Activated CD4-positive, alpha-beta T cell treated with anti-CD3 and anti-CD28 coated beads, Interleukin-10, Interleukin-2, amounts not matched to agents 100 ng/mL and 50 ng/mL, durations not matched to agents 16 hours and 8 hours (primary cell): ENCODE data around the gene SCFD2.
"Not testable (repeated sequence)": the region's sequence is repeated elsewhere in the genome, so short reads cannot be mapped to it uniquely, and the experiment has no call there.

Source experiments
- DNase-seq: peaks from one replicate; pipeline ENCODE4 v3.0.0-alpha.2; 2020

Gene SCFD2

DNA sequence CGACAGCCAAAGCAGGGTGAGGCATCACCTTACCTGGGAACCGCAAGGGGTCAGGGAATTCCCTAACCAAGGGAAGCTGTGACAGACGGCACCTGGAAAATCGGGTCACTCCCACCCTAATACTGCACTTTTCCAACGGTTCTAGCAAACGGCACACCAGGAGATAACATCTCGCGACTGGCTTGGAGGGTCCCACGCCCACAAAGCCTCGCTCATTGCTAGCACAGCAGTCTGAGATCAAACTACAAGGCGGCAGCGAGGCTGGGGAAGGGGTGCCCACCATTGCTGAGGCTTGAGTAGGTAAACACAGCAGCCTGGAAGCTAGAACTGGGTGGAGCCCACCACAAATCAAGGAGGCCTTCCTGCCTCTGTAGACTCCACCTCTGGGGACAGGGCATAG is 25.7 kb downstream of the SCFD2 start:
- not testable (repeated sequence) for DNase-seq

DNA sequence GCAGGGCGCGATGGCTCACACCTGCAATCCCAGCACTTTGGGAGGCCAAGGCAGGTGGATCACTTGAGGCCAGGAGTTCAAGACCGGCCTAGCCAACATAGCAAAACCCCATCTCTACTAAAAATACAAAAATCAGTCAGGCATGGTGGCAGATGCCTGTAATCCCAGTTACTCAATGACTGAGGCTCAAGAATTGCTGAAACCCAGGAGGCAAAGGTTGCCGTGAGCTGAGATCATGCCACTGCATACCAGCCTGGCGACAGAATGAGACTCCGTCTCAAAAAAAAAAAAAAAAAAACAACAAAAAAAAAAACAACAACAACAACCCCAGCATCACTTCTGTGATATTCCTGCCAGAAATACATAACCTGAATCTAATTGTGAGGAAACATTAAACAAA is 30.9 kb downstream of the SCFD2 start:
- not testable (repeated sequence) for DNase-seq

DNA sequence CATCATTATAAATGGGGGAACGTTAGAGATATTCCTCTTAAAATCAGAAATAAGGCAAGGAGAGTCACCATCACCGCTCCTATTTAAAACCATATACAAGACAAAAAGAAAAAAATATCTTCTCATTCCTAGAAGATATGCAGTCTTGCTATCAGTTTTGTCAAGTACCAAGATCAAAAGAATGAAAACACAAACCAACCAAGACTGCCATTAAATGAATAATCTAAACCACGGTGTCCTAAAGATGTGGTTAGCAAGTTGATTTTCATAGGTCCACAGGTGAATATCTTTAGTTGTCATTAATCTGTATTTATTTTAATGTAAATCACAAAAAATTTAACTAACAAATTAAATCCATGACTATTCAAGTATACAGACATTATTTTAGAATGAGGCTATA is 39.3 kb downstream of the SCFD2 start:
- peak; percentile 4 for DNase-seq

DNA sequence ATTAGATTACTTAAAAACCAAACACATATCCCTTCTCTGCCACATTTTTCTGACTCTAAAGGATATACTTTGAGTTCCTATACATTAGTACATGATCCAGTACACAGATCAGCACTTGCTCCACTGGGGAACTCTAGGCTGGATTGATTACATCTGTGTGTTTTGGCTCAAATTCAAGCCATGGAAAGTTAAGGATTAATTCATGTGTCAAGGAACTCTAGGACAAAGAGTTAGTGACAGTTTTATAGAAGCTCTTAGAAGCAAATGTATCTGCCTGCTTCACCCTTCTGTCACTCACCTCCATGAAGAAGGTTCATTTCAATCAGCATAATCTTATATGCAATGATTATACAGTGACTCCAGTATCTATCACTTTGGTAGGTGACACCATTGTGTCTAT is 43.2 kb downstream of the SCFD2 start:
- DNase-seq: no peak

DNA sequence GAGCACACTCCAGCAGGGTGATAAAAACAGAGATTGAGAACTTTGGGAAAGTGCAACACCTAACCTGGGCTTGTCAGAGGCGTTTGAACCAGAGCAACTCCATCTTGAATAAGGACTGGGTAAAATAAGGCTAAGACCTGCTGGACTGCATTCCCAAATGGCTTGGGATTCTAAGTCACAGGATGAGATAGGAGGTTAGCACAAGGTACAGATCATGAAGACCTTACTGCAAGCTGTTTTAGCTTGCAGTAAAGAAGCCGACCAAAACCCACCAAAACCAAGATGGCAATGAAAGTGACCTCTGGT is 43.9 kb downstream of the SCFD2 start:
- no peak for DNase-seq

DNA sequence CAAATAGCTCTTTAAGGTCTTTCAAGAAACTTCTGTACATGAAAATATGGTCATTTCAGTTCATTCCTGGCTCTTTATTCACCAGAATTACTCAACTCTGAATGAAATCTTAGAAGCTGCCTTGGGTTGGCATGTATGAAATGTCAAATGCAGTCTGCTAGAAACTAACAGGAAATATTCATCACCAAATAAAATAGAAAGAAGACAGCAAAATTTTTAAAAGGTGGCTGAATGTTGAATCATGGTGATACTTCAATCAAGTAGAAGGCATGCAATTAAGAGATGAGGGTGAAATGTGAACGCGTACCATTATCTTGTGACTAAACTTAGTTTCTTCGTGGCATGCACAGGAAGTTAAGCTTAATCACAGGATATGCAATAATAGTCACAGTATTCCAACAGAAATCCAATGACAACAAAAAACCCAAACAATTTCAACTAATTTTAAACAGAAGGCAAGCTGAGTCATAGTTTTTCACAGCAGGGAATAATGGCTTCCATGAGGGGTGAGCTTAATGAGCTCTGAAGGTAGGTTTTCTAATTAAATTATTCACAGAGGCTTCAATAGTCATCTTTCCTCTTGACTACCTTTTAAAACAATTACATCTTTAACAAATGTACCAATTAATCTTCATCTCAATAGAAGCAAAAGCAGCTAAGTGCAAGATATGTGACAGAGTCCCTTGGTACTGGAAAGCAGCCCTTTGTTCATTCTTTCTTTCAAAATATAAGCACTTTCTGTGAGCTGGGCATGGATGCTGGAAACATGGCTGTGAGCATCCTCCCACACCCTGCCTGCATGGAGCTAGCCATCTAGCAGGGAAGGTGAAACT is 44.5 kb downstream of the SCFD2 start:
- no peak for DNase-seq

DNA sequence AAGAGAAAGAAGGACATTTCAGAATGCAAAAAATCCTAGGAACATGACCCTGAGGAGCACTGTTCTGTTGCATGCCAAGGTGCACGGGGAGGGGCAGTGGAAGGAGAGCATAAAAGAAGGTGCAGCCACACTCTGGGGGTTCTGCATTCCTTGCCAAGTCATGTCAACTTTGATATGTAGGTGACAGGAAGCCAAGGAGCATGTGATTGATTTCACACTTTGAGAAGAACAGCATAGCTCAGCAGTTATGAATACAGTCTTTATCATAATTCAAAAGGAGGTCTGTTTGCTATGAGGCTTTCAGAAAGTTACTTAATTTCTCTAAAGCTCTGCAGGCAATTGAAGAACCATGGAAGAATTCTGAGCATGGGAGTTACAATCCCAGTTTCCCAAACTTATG is 50.6 kb downstream of the SCFD2 start:
- no peak for DNase-seq

DNA sequence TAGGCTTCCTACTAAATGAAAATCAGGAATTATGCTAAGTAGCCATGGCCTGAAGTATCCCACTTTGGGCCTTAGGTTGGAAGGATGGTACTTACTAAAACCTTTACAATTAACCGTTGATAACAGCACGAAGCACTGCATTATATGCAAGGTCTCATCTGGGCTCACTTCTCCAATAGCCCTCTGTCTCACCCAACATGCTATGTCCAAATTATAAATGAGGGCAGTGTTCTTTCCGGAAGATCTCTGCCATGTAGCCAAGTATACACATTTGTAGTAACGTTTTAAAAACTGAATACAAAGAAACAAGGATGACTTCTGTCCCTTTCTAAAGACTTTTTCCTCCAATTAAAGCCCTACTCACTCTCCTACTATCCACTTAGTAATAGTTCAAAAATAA is 51.6 kb downstream of the SCFD2 start:
- no peak for DNase-seq

DNA sequence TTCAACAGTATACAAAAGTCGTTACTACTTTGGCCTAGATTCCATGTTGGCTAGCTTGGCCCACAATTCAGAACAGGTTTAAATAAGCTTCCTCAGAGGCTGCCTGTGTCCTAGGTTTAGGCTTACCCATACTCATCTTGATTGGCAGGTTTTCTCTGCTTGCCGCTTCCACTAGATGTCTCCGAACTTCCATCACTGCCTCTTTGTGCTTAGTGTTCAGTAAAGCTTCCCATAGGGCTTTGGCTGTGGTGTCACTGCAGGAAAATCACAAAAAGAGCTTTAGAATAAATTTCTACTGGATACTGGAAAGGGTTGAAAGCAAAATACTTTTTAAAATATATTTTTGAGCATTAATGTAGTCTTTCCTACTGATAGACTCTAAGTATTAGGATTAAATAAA is 52.4 kb downstream of the SCFD2 start:
- no peak for DNase-seq

DNA sequence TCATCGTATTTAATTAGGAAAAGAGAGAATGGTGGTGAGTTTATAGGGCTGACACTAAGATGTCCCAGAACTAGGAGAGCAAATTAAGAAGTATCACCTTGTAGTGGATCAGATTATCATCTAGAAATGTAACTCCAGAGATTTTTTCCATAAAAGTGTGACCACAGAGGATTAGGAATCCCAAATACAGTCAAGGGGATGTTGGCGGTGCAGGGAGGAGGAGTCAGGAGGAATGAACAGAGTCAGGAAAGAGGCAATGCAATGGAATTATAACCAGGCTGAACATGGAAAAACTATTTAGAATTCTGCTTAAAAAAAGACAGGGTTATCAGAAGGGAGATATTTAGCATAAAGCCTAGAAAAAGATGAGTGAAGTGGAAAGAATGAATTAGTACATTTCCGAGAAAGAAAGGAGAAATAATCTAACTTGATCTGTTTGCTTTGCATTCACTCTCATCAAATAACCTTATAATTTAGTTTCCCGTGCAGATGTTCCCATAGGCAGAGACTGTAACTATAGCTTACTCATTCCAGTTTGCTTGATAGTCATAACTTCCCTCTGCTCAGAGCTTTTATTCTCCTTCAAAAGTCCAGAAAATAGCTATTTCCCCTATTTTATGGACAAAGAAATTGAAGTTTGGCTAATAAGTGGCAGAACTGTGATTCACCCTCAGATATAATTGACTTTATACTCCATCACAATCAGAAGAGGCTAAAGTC is 56.4 kb downstream of the SCFD2 start:
- no peak for DNase-seq

DNA sequence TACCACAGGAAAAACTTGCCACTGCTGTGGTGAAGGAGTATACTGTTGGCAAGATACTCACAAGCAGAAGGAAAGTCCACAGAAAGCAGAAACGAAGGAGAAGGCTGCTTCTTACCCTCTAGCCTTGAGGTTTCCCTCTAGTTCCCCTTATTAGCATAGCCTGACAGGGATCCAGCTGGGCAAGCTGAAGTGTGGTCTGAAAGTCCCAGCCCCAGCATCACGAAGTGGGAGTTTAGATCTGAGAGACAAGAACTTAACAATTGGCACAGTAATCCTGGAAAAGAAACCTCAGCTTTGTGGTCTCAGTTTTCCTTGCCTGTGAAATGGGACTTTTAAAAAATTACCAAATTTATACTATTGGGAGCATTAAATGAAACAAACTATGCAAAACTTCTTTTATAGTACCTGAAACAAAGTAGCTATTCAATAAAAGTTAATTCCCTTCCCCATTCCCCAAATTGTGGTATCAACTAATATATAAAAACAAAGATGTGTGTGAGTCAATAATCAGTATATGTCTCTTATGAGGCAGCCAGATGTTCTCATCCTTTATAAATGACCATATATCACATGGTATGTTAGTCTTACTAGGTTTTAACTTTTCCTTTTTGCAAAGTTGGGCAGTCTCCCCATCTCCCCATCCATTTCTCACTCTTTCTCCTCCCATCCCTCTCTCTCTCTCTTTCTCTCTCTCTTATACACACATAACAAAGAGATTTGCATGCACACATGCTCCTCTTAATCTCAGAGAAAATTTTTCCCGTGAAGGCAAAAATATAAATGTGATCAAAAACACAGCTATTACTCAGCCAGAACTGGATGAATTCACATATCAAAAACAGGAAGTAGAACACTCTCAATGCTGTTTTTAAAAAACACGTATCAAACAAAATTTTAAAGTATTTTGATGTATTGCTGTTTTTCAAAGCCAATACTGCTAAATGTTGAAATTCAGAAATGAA is 57.8 kb downstream of the SCFD2 start:
- DNase-seq: no peak

DNA sequence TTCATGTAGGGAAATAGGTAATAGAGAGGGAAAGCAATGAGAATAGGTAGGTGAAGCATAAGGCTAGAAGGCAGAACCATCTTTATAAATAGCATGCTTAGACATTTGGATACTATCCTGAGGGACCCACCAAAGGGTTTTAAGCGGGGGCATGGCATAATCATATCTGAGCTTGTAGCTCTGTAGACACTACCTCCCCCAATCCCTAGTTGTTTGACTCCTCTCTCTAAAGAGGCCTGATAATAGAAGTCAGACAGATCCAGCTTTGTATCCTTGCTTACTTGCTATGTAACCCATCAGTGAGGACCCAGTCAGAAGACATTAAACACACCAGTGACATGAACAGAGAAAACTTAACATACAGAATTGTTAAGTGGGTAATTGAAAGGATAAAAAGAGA is 58.7 kb downstream of the SCFD2 start:
- DNase-seq: no peak

DNA sequence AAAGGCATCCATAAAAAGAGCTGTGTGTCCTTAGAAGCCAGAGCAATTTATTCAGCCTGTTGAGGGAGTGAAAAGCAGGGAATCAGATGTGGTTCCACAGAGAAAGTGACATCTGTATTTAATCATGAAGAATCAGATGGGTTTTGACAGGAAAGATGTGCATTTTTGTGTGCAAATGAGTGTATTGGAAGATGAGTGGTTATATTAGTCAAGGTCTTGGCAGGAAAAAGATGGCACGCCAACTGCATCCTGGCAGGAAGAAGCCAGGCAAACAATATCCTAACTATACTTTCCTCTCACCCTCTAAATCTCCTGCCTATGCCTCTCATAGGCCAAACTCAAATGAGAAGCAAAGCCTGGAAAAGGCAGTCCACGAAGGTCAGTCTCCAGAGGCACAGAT is 59.1 kb downstream of the SCFD2 start:
- no peak for DNase-seq

DNA sequence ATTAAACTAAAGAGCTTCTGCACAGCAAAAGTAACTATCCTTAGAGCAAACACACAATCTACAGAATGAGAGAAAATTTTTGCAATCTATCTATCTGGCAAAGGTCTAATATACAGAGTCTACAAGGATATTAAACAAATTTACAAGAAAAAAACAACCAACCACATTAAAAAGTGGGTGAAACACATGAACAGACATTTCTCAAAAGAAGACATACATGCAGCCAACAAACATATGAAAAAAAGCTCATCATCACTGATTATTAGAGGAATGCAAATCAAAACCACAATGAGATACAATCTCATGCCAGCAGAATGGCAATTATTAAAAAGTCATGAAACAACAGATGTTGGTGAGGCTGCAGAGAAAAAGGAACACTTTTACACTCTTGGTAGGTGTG is 73.7 kb downstream of the SCFD2 start:
- DNase-seq: not testable (repeated sequence)

DNA sequence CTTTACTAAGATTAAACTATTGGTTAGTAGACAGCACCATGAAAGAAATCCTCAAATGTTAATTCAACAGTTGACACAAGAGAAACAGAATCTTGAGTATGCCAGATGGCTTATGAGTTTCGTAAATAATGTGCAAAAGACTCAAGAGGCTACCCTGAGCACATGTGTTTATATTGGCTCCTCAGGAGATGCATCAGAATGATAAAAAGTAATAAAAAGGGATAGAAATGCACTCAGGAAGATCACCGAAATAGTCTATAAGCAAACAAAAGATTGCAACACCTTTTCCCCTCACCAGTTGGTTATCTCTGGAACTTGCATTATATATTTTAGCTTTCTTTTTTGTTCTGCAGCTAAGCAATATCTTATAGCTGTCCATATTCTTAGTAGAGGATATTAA is 84.4 kb downstream of the SCFD2 start:
- no peak for DNase-seq

DNA sequence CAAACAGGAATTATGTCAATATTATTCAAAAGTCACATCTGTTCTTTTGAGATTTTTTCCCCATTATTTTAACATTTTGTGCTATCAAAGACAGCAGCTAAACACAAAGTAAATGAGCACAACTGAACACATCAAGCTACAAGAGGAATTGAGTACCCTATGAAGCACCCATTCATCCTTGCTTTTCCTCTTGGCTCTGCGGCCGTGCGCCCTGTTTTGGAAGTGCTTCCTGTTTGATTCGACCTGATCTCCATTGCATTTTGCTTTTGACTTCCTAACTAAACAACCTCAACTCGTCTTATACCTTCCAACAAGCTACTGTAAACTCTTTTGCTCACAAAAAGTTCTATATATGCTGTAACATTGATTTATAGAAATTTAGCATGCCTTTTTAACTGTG is 85.0 kb downstream of the SCFD2 start:
- DNase-seq: no peak

DNA sequence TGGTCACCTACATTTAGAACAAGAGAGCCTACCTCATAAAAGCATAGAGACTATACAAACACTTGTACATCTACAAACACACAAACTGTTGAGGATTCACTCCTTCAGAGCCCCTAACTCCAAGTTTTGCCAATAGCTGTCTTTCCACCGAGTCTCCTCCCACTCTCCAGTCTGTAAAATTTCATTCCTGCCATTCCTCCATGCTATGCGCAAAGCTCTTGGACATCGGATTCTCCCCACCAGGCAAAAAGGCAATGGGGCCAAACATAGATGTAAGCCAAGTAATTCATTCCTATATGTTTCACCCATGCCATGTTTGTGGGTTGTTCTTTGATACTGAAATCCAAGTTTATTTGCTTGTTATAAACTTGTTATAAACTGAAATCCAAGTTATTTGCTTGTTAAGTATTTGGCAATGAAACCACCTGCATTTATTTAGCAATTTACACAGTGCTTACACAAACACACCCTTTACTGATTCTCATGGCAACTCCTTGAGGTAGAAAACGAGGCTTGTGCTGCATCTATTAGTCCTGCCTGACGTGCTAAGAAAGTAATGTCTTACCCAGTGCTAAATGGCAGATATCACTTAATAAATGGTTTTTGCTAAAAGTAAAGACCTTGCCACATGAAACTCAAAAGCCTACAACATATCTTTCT is 91.1 kb downstream of the SCFD2 start:
- no peak for DNase-seq

DNA sequence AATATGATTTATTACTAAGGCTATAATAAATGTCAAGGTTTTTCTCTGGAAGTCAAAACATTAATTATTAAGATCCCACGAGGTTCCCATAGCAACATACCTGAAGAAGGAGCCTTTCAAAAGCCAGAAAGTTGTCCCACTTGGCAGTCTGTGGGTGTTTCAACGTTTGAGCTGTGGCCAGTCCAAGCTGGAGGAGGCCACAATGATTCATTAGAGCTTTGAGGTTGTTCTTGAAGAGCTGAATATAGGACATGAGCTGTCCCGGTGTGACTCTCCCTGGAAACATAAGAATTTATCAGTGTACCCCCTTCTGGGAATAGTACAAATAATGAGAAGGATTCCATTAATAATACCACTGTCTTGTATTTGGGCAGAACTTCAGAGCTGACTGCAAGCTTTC is 92.1 kb downstream of the SCFD2 start:
- DNase-seq: no peak

DNA sequence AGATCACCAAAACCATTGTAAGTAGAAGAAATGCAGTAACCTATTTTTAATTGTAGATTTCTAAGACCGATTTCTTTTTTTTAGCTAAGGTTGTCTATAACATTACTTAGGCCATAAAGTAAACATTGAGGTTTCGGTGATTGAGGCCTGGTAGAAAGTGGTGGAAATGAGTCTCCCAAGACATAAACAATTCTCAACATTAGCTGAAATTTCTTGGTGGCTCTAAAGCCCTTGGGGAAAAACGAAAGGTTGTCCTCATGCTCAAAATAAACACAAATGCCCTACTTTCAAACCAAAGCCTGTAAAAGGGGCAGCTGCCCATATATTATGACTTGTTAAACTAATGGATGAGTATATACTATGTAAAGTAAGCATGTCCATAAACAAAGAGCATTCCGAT is 98.8 kb downstream of the SCFD2 start:
- no peak for DNase-seq

DNA sequence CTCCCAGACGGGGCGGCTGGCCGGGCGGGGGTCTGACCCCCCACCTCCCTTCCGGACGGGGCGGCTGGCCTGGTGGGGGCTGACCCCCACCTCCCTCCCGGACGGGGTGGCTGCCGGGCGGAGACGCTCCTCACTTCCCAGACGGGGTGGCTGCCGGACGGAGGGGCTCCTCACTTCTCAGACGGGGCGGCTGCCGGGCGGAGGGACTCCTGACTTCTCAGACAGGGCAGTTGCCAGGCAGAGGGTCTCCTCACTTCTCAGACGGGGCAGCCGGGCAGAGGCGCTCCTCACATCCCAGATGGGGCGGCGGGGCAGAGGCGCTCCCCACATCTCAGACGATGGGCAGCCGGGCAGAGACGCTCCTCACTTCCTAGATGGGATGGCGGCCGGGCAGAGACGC is 109.9 kb downstream of the SCFD2 start:
- DNase-seq: not testable (repeated sequence)

DNA sequence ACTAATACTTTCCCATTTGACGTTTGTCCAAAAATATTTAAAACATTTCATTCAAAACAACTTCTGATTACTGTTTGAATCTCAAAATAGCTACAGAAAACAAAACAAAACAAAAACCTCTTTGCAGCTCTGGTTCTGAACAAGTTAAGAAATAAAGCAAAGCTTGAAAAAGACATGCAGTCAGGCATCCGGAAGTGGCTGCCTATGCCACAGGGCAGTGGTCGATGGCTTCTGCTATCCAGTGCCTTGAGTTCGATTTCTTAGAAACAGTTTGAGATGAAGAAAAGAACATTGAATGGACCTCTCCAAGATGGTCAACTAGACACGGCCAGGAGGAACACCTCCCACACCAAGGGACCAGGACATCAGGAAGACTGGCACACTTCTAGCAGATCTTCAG is 125.3 kb downstream of the SCFD2 start:
- no peak for DNase-seq

DNA sequence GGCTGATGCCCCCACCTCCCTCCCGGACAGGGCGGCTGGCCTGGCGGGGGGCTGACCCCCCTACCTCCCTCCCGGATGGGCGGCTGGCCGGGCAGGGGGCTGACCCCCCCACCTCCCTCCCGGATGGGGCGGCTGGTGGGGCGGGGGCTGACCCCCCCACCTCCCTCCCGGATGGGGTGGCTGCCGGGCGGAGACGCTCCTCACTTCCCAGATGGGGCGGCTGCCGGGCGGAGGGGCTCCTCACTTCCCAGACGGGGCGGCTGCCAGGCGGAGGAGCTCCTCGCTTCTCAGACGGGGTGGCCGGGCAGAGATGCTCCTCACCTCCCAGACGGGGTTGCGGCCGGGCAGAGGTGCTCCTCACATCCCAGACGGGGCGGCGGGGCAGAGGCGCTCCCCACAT is 127.5 kb downstream of the SCFD2 start:
- DNase-seq: not testable (repeated sequence)

DNA sequence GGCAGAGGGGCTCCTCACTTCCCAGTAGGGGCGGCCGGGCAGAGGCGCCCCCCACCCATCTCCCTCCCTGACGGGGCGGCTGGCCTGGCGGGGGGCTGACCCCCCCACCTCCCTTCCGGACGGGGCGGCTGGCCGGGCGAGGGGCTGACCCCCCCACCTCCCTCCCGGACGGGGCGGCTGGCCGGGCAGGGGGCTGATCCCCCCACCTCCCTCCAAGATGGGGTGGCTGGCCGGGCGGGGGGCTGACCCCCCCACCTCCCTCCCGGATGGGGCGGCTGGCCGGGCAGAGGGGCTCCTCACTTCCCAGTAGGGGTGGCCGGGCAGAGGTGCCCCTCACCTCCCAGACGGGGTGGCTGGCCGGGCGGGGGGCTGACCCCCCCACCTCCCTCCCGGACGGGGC is 128.1 kb downstream of the SCFD2 start:
- DNase-seq: not testable (repeated sequence)
